Hippocampal formation (tissue), 2 donors: Measurements from ENCODE around the gene PLCL1.

Experiments
- DNase-seq, 2 donors: peaks; one replicate each; lab custom pipeline; 2025; lab: John Stamatoyannopoulos, UW

The PLCL1 gene

DNA sequence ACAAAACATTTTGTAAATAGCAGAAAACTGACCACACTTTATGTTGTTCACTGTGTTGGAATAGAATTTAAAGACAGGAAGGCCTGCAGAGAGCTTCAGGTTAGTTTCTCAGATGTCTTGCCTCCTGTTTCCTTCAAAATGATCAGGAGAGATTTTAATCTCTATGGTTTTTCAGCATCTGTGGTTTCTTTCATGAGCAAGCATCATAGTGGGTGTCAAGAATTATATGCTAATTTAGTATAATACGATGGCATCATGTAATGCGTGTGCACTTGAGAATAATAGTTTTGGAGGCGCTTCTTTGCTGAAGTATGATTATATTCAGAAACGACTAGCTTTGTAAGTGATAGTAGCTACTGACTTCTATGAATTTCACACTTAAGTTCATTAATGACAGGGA lies 149.9 kb downstream of the PLCL1 start:
- no peak for DNase-seq

DNA sequence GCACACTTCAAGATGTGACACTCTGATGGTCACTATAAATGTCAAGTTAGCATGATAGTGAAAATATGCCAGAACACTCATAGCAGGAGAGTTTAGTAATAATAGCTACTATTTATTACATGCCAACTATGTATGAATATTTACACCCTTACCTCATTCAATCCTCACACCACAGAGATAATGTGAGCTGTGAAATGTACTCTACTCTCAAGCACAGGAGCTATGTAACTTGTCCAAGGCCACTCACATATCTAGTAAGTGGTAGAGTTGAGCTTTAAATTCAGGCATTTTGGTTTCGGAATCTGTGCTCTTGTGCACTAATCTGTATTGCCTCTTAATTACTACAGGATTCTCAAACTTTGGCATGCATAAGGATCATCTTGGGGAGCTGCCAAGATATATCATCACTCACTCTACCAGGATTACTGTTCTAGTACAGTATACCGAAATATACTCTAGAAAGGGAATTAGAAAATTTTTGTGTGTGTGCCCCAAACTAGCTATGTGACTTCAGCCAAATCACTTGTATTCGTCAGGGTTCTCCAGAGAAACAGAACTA lies 154.3 kb downstream of the PLCL1 start:
- DNase-seq: no peak

DNA sequence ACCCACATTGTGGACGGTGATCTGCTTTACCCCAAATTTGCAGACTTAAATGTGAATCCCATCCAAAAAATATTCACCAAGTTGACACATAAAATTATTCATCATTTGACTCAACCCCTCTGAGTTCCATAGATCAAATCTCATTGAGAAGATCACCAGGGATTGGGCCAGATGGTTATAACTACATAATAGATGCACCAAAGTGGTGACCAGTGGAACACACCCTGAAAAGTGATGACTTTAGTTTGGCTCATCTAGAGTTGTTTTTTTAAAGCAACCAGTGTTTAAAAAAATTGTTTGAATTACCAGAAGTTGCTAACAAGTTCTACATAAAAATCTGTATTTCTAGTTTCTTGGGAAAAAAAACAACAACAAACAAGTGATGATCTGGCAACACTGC lies 155.0 kb downstream of the PLCL1 start:
- DNase-seq: no peak

DNA sequence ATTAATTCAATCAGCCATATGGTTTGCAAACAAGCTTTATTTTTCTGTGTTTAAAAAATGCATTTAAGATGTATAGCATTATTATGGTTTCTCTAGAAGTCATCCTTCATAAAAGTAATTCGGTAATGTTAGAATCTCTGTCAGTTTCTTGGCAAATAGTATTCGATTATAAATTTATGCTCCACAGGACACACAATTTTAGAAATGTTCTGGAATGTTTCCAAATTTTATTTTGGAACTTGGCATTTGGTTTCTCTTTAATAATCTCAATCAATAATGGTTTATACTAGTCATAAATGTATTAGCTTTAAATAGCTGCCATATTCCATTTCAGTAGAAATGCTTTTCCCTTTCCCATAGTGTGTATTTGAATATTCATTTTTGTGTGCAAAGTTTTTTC lies 156.4 kb downstream of the PLCL1 start:
- no peak for DNase-seq

DNA sequence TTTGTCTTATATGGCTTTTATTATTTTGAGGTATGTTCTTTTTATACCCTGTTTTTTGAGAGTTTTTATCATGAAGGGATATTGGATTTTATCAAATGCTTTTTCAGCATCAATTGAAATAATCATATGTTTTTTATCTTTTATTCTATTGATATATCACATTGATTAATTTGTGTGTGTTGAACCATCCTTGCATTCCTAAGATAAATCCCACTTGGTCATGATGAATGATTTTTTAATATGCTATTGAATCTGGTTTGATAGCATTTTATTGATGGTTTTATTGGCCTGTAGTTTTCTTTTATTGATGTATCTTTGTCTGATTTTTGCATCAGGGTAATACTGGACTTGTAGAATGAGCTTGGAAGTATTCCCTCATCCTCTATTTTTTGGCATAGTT lies 160.3 kb downstream of the PLCL1 start:
- no peak for DNase-seq

DNA sequence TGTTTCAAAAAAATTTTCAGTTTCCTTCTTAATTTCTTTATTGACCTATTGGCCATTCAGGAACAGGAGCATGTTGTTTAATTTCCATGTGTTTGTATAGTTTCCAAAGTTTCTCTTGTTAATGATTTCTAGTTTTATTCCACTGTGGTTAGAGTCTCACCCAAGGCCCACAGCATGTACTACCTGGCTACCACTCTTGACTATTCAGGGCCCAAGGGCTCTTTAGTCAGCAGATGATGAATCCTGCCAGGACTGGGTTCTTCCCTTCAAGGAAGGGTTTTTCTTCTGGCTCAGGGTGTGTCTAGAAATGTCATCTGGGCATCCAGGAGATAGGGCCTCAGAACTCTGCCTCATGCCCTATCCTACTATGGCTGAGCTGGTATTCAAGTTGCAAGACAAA lies 161.4 kb downstream of the PLCL1 start:
- DNase-seq: no peak

DNA sequence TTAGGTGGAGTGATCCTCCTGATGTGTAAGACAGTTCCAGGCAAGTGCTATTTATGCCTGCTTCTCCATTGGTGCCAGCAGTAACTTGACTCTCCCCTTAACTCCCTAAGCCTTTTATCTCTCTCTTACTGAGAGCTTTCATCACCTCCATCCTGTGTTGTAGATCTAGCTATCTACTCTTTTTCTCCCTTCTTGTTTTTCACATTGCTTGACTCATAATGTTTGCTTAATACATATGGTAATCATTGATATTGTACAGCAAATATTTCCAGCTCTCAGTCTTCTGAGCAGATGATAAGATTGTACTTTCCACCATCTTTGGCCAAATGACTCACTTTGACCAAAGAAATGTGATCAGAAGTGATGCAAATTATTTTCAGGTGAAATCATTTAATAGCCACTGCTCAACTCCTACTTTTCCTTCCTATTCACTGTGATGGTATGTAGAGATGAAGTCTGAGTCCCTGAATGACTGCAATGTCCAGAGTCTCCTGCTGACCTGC lies 165.0 kb downstream of the PLCL1 start:
- no peak for DNase-seq

DNA sequence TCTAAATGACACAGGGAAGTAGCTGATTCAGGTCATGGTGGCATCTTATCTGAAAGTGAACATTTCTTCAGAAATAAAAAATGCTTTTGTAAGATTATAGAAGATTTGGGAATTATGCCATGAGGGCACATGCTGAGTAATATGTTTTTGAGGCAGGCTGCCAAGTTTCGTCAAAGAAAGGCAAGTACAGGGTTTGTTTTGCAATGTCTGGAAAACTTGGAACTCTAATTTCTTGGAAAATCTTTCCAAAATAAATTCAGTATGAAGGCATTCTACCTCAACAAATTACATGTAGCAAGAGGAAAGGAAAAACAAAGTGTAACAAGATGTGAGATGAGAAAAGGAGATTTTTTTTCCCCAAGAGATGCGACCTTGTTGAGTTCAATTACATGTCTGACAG lies 167.7 kb downstream of the PLCL1 start:
- no peak for DNase-seq

DNA sequence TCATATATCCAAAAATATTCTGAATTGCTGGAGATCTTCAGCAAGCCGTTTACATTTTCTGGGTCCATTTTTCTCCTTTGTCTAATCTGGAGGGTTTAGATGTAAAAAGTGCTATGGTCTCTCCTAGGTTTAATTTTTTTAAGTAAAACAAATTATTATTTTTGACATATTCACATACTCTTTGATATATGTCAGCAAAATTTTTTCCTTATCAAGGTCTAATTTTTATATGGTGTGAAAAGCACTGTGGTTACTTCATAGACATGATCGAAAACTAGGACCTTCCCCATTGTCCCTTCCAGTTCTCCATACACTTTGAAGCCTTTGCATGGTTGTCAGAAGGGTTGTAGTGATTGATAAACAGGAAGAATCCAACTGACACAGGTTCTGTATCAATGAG lies 168.2 kb downstream of the PLCL1 start:
- no peak for DNase-seq

DNA sequence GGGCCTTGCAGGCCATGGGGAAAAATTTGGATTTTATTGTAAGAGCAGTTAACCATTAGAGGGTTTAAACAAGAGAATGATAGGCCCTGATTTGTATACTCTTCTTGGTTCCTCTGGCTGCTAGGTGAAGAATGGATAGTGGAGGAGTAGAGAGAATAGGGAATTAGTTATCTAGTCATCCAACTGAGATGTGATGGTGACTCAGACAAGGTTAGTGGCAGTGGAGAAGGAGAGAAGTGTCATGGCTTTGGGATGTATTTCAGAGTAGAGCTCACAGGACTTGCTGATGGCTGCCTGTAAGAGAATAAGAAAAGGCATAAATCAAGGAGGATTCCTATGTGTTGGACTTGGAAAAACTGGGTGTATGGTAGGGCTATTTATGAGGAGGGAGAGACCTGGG lies 169.4 kb downstream of the PLCL1 start:
- DNase-seq: no peak

DNA sequence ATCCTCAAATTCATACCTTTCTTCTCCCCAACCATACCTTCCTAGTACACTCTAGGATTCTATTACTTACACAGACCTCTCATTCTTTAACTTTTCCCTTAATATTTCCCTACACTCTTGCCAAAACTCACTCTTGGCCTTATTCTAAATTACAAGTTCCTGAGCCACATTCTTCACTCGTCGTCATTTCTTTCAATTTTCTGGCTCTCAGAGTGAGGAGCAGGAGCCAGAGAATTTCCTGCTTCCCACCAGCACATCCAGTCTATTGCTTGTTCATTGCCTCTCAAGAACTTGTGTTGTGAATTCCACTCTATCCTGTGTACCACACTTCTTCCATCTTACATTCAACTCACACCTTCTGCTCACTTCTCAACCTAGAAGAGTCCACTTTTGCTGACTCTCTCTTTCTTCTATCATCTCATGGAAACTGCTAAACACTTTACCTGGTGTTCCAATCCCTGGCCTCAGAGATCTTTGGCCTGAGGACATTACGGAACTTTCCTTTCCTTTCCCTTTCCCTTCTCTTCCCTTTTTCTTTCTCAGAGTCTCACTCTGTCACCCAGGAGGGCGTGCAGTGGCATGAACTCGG lies 171.6 kb downstream of the PLCL1 start:
- no peak for DNase-seq

DNA sequence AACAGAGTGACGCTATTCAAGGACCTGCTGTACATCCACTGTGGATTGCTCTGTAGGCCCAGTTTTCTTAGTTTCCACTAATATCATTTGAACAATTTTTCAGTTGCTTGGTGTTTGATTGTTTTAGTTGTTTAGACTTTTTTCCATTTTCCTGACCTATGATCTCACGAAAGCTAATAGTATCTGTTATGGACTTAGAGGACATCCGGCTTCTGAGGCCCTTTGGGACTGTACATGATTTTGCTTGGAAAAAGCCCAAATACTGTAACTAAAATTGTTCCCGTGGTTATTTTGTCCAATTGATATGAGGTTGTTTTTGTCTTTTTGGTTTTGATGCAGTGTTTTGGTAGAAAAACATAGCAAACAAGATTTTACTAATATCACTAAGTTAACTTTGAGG lies 174.6 kb downstream of the PLCL1 start:
- no peak for DNase-seq

DNA sequence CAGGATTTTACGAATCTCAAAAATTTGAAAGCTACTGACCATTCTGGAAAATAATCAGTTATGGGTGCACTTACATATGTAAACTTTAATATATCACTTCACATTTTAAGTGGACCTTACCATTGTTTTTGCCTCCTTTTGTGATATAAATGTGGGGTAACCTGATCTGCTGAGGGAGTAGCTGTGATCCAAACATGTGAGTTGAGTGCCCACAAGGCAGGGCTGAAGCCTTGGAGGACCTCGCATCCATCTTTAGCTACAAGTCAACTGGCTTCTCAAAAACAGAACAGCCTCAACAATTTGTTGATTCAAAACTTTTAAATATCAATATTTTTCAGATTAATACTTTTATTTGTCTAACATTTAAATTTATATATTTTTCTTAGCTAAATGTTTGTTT lies 178.2 kb downstream of the PLCL1 start:
- no peak for DNase-seq

DNA sequence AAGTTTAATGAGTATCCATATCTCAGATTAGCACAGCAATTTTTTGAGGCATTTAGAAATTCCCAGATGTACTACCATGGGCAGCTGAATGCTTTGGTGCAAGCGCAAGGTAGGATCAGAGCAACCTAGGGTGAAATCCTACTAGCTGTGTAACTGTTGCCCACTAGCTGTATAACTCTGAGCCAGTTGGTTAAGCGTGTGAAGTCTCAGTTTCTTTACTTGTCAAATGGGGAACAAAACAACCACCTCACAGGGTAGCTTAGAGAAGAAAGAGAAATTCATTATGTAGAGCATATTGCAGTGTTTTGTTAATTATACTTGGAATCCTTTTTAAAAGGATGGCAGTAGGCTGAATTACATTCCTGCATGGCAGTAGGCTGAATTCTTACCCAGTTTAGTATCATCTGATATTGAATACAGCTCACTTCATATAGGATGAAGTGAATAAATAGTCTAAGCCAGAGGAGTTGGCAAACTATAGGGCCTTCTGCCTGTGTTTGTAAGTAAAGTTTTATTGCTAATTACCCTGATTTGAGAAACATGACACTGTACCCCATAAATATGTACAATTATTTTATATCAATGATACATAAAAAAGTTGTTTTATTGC lies 180.7 kb downstream of the PLCL1 start:
- DNase-seq: no peak

DNA sequence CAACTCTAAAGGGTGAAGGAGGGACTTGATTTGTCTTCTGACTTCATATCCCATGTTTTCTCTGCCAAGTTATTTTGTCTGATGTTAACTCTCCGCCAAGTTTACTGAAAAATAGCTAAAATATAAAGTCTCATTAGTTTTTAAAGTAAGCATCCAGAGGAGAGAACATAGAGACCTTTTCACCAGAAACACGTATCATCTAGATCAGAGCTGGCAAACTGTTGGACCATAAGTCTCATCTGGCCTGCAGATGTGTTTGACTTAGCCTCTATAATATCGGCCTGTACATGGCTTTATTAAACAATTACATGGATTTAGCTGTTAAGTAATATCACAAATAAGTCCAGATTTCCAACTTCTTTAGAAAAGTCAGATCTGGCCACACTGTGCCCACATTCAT lies 182.6 kb downstream of the PLCL1 start:
- no peak for DNase-seq

DNA sequence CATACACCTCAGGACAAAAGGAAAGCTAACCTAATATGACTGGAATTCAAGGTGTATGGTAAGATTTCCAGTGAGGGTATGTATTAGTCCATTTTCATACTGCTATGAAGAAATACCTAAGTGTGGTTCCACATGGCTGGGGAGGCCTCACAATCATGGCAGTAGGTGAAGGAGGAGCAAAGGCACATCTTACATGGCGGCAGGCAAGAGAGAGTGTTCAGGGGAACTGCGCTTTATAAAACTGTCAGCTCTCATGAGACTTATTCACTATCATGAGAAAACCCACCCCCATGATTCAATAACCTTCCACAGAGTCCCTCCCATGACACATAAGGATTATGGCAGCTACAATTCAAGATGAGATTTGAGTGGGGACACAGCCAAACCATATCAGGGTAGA lies 186.0 kb downstream of the PLCL1 start:
- no peak for DNase-seq

DNA sequence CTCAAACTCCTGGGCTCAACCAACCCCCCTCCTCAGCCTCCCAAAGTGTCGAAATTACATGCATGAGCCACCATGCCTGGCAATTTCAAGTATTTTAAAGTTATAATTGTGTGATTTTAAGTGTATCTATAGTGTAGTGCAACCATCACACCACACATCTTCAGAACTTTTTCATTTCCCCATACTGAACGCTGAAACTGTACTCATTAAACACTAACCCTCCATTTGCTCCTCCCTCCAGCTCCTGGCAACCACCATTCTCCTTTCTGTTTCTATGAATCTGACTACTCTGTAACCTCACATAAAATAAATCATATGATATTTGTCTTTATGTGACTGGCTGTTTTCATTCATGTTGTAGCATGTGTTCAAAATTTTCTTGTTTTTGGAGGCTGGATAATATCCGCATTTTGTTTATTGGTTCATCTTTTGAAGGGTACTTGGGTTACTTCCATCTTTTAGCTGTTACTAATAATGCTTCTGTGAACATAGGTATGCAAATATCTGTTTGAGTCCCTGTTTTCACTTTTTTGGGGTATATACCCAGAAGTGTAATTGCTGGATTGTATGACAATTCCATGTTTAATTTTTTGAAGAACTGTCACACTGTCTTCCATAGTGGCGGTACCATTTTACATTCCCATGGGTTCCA lies 188.2 kb downstream of the PLCL1 start:
- DNase-seq: no peak

DNA sequence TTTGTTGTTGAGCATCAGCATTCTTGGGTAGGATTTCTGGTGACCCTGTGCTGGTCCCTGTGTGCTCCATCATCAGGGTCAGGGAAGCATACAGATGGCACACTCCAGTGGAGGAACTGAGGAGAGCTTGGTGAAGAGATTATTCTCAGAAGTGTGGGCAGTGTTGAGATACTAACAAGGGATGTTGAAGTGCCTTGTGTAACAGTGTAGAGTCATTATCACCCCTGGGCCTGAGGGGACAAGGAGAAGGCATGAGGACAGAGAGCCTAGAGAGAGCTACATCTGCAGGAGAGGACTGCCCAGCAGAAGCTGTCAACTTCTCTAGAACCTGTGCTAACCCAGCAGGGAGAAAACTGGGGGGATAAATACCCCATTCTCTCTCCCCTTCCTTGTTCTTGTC lies 189.0 kb downstream of the PLCL1 start:
- no peak for DNase-seq

DNA sequence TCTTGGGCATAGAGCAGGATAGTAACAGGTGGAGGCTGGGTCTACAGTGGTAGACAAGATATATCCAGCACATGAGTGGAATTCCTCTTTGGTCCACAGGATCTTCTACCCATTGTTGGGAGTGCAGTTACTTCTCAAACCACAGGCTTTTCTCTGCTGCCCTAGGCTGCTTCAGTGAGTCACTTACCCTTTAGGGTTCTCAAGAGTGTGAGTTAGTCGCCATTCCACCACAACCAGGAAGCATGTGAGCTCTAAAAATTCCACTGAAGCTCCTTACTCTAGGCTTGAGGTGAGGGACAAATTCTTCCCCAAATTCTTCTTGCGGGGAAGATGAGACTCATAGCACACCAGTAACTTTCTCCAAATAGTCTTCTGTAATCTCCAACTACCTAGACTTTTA lies 189.4 kb downstream of the PLCL1 start:
- DNase-seq: no peak

DNA sequence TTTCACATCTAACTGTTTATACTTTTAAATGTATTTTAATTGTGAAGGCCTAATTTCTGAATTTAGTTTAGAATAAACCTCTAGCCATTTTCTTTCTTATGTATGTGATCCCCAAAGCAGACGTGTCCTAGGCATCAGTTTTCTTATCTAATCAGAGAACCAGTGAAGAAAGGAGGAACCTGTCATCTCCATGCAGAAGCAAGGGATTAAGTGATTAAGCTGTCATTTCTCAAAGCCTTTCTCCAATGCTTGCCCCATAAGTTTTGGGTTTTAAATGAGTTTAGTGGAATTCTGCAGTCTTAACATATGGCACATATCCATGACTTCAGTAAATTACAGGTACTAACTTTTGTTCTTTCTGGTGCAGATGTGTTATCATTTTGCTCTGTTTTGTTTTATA lies 190.4 kb downstream of the PLCL1 start:
- DNase-seq: no peak

DNA sequence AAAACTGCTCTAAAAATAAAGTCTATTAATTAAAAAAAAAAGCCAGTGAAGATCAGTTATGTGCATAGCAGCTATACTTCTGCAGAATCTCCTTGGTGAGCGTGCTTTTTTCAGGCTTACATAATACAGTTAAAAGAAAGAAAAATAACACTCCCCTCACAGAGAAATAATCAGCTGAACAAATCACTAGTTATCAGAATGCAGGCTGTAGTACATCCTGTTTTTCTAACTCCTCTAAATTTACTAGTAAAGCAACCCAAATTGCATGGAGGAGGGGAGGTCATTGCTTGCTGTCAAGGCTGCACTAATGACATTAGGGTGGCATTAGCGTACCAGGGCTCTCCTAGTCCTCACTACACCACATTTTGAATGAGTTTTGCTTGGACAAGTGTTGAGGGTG lies 192.2 kb downstream of the PLCL1 start:
- DNase-seq: no peak

DNA sequence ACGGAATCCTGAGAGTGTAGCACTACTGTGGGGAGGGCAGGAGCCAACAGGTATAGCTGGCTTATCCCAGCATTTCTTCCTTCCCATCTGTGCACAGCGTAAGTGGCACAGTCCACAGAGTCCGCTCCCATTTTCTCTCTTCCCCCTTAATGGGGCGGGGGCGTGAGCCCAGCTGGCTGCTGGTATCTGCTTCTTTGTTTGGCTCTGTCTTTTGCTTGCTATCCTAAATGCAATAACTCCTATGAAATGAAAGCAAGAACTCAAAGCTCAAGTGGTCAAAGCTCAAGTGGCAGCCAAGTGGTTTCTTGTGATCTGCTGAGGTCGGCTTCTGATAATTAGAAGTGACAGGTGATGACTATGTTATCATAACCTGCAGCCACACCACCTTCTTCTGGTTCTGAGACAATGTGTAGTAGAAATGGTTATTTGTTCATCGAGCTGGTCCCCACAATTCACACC lies 192.7 kb downstream of the PLCL1 start:
- DNase-seq: no peak

DNA sequence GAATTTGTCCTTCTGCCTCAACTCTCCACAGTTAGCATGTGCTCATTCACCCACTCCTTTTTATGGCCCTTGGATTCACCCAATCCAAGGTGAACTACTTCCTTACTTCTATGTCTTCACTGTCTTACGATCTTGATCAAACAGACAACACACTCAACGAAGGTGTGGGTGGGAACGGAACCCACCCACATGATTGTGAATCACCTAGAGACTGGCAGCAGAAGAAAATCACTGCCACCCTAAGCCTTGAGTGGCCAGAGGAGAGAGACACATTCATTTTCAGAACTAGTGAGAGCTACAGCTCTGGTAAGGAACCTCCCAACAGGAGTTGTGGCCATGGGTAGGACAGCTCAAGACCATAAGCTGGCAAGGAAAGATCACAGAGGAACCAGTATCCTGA lies 194.3 kb downstream of the PLCL1 start:
- DNase-seq: no peak
